ENCODE results near the gene CYP24A1. TPM values are rescaled to one million over a fixed set of nuclear protein-coding genes. Genes with fewer than 3 reads are reported as not detected.
"Not testable (repeated sequence)": the region's sequence is repeated elsewhere in the genome, so short reads cannot be mapped to it uniquely, and the experiment has no call there.

Gene CYP24A1
- total RNA-seq, 1 donor from 2014 or later: not detected

DNA sequence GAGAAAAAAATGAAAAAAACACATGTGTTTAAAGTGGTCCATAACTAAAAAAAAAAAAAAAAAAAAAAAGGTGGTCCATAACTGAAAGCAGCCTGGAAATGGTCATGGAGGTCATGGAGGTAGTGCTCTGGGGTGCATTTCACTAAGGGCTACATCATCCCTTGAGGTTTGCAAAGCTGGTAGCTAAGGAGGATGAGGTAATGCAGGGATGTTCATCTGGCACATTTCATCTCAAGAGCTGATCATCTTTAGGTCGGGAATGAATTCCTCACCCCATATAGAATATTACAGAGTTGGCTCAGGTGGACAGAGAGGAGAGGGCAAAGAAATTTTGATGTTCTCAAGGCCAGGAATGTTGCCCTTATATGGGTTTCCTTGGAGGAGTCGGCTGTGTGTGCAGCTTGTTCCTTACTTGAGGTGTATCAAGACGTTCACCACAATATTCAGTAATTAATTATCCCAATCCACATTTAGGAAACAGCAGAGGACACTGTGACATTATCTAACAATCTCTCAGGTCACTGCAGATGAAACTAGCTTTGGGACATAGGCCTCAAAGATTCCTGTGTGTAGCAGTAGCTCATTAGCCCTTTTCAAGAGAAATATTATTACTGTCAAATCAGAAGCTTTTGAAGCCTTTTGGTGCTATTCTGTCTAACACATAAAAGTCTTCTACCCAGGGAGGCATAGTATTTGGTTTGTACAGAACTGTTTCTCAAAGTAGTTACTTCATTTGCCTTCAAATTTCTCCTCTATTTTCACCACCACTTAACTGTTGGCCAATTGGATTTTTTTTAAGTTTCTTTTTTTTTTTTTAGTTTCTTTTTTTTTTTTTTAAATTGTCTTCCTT is 46.8 kb downstream of the CYP24A1 start:
- intact Hi-C loops (cut with micrococcal nuclease): no loop called here
- DNase-seq: no peak
- Mint-ChIP-seq H3K27me3 (peaks cover under 1% of the 10 kb centered on the region), H3K4me3 (no peak overlapping the region), H3K9me3 (peaks cover 7% of the 10 kb centered on the region), H3K27ac (no peak overlapping the region), H3K4me1 (peaks cover 2% of the 10 kb centered on the region), H3K36me3 (ENCODE audit: low read depth) (no peaks in the 10 kb centered on the region)
- no peak for TF ChIP-seq CTCF (IDR thresholded peaks at IDR 0.05)
- no peak for ATAC-seq (ENCODE audit: low read depth)
- ChIA-PET POLR2A (no interaction called here), CTCF (no interaction called here)

DNA sequence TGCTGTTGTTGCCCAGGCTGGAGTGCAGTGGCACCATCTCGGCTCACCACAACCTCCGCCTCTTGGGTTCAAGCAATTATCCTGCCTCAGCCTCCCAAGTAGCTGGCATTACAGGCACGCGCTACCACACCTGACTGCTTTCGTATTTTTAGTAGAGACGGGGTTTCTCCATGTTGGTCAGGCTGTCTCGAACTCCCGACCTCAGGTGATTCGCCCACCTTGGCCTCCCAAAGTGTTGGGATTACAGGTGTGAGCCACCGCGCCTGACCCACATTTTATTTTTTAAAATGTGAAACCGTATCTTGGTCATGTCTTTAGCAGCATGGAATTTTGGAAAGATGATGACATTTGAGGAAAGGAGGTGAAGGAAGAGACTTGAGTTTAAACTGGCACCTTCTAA is 47.5 kb downstream of the CYP24A1 start:
- DNase-seq, CTCF ChIA-PET: not testable (repeated sequence)

GRCh38 chr20:54123587-54124180 is 50.1 kb downstream of the CYP24A1 start:
- Mint-ChIP-seq H3K36me3 (ENCODE audit: low read depth) (no peaks in the 10 kb centered on the region), H3K9me3 (no peaks in the 10 kb centered on the region), H3K27me3 (no peaks in the 10 kb centered on the region), H3K27ac (no peak overlapping the region), H3K4me3 (no peak overlapping the region), H3K4me1 (peaks cover 2% of the 10 kb centered on the region)
- intact Hi-C loops (cut with micrococcal nuclease): no loop called here
- CTCF ChIA-PET: no interaction called here
- DNase-seq (no peak), ATAC-seq (ENCODE audit: low read depth) (no peak)
- no peak for TF ChIP-seq CTCF (IDR thresholded peaks at IDR 0.05)
- POLR2A ChIA-PET: no interaction called here

More for the DNA sequence above, 47.5 kb downstream of the CYP24A1 start:
- H3K9me3 Mint-ChIP-seq; H3K4me3 Mint-ChIP-seq; intact Hi-C loops (cut with micrococcal nuclease); POLR2A ChIA-PET; H3K27me3 Mint-ChIP-seq; H3K4me1 Mint-ChIP-seq; H3K36me3 Mint-ChIP-seq (ENCODE audit: low read depth); ATAC-seq (ENCODE audit: low read depth); H3K27ac Mint-ChIP-seq: not testable (repeated sequence)

DNA sequence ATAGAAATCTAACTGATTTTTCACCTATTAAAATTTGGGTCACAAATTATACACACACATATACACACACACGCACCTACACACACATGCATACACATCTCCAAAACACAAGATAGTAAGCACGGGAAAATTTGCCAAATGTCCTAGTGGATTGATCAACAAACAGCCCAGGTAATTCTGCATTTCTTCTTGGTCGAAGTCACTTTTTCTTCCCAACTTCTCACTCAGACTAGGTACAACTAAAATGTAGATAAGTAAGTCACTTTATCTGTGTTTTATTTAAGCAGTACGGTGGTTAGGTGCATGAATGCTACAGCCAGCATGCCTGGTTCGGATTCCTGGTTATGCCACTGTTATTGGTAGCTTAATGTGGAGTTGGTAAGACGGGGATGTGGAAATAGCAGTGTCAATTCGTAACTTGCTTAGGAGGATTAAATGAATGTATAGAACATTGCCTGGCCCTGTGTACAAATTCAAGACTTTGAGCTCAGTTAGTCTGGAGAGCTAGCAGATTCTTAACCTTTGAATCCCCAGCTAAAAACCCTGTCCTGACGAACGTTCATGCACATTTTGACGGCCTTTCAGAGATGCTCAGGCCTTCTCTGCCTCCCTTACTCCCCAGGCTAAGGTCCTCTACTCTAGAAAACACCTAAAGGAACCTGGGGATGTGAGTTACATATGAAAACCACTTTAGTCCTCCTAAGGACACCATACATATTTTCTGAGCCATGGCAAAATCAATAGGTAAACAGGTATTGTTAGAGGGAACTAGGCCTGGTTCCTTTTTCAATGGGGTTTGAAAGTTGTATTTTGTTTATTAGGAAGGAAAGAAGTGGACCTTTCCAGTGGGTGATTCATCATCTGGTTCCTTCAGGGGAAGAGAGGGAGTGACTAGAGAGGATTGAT is 50.9 kb downstream of the CYP24A1 start:
- DNase-seq (no peak), ATAC-seq (ENCODE audit: low read depth) (no peak)
- H3K27me3 Mint-ChIP-seq: no peaks in the 10 kb centered on the region
- no peak overlapping the region for H3K4me3 Mint-ChIP-seq
- H3K9me3 Mint-ChIP-seq: no peaks in the 10 kb centered on the region
- TF ChIP-seq CTCF (IDR thresholded peaks at IDR 0.05): no peak
- POLR2A ChIA-PET: no interaction called here
- CTCF ChIA-PET: no interaction called here
- H3K4me1 Mint-ChIP-seq: peaks cover 2% of the 10 kb centered on the region
- H3K36me3 Mint-ChIP-seq (ENCODE audit: low read depth): no peaks in the 10 kb centered on the region
- intact Hi-C loops (cut with micrococcal nuclease): no loop called here
- H3K27ac Mint-ChIP-seq: no peak overlapping the region

DNA sequence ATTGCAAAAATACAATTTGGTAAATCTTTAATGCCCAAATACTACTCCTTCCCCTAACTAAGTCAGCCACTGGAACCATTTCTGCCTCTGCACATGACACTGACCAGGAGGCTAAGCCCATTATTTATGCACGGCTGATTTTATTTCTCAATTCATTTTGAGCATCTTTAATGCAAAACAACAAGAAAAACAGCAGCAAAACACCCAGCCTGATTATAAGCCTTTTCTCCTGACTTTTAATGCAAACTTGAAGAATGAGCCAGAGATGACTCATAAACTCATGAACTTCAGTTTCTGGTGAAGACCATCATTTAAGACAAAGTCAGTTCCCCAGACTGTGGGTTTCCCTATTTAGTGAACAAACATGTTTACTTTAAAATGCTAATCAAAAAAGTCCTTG is 51.6 kb downstream of the CYP24A1 start:
- Mint-ChIP-seq H3K27ac (no peak overlapping the region), H3K4me3 (no peak overlapping the region), H3K4me1 (peaks cover 2% of the 10 kb centered on the region), H3K36me3 (ENCODE audit: low read depth) (no peaks in the 10 kb centered on the region), H3K27me3 (no peaks in the 10 kb centered on the region), H3K9me3 (no peaks in the 10 kb centered on the region)
- intact Hi-C loops (cut with micrococcal nuclease): no loop called here
- TF ChIP-seq CTCF (IDR thresholded peaks at IDR 0.05): no peak
- POLR2A ChIA-PET: no interaction called here
- DNase-seq: no peak
- CTCF ChIA-PET: no interaction called here
- no peak for ATAC-seq (ENCODE audit: low read depth)

Data from activated B cell treated with CpG ODN at 0.5 μM for 24 hours (primary cell).